SU-DHL-6 (cell line): ENCODE results near the gene MITD1.

Experiments
- CTCF ChIP-seq: fragments of 200-600 bp; sonication (generic); IDR thresholded peaks from one replicate; pipeline ENCODE4 v1.5.1; 2017; ENCODE audit warnings: antibody characterized with exemption, mild to moderate bottlenecking, low read length, moderate library complexity; ENCODE audit not compliant: insufficient read depth, poor library complexity, severe bottlenecking
- EZH2phosphoT487 ChIP-seq: fragments of 200-600 bp; sonication (generic), shearing (Covaris generic); conservative IDR thresholded peaks from 2 replicates; pipeline ENCODE4 v1.6.1; 2018; ENCODE audit warnings: mild to moderate bottlenecking, antibody characterized with exemption, low read length, moderate library complexity, mixed read lengths

GRCh38 chr2:99183025-99183424, 2.2 kb upstream of the MITD1 start:
- no peak for TF ChIP-seq CTCF
- TF ChIP-seq EZH2phosphoT487: no peak
